GM12878 (cell line): ENCODE measurements around the gene POR. TPM values are rescaled to one million over a fixed set of nuclear protein-coding genes. Genes with fewer than 3 reads are reported as not detected.

Experiments used
- ATAC-seq: fragments of 200-7000 bp; cut with Tn5 transposase; 3 replicates; pipeline ENCODE4 v1.9.1; 2020; ENCODE audit warnings: mild to moderate bottlenecking, moderate library complexity
- BruUV-seq: library from RNA; stranded (reverse); fragments of 400-500 nt; replicated peaks from 2 replicates; lab custom pipeline; 2021; lab: Mats Ljungman, UMichigan
- CTCF ChIA-PET: fragments of 300-600 bp; sonication (Branson Sonifier 250); formaldehyde crosslinking; extraction: SDS; loops from one replicate; lab custom pipeline; 2021; ENCODE audit warnings: inconsistent platforms; lab: Yijun Ruan, JAX
- POLR2A ChIA-PET: fragments of 350-600 bp; formaldehyde crosslinking; extraction: SDS; loops from one replicate; lab custom pipeline; 2021; ENCODE audit warnings: inconsistent platforms; lab: Charles Lee
- RAD21 ChIA-PET: fragments of 300-600 bp; sonication (Branson Sonifier 250); formaldehyde crosslinking; loops from one replicate; lab custom pipeline; 2023; ENCODE audit warnings: antibody characterized with exemption; ENCODE audit not compliant: unreplicated experiment; lab: Charles Lee
- SMC1A ChIA-PET: fragments of 300-600 bp; sonication (Branson Sonifier 250); formaldehyde crosslinking; loops from one replicate; lab custom pipeline; 2023; ENCODE audit not compliant: unreplicated experiment, uncharacterized antibody; lab: Charles Lee
- DNase-seq: peaks from one replicate; pipeline ENCODE4 v3.0.0-alpha.2; 2011; ENCODE audit warnings: low read depth, low spot score
- FAIRE-seq: peaks from 3 replicates; lab custom pipeline; 2011; peaks lifted over from hg19 to GRCh38; lab: Jason Lieb, UNC
- H2AFZ ChIP-seq: 2 replicates; pipeline ENCODE4 v1.6.0; 2011; ENCODE audit warnings: low read depth, low read length, control low read depth; ENCODE audit not compliant: control insufficient read depth
- H3K27ac ChIP-seq: 2 replicates; pipeline ENCODE4 v1.5.1; 2011; ENCODE audit warnings: control low read depth; ENCODE audit not compliant: control insufficient read depth, insufficient read depth
- H3K27me3 ChIP-seq, 2 experiments: replicated peaks in 1 of 2; 2 replicates each; pipeline versions ENCODE4 v1.6.0 to v1.6.1; 2011; ENCODE audit warnings: low read length in 1 of 2; ENCODE audit not compliant: control insufficient read depth in 2 of 2, insufficient read depth in 2 of 2
- H3K36me3 ChIP-seq, 2 experiments: 2 replicates each; pipeline ENCODE4 v1.5.1; 2011; ENCODE audit warnings: low read length in 1 of 2; ENCODE audit not compliant: control insufficient read depth in 2 of 2, insufficient read depth in 2 of 2
- H3K4me1 ChIP-seq: 2 replicates; pipeline ENCODE4 v1.6.1; 2011; ENCODE audit warnings: mild to moderate bottlenecking, low read length, moderate library complexity, mixed read lengths; ENCODE audit not compliant: control insufficient read depth, insufficient read depth
- H3K4me2 ChIP-seq: 2 replicates; pipeline ENCODE4 v1.6.0; 2011; ENCODE audit warnings: control low read depth; ENCODE audit not compliant: control insufficient read depth, insufficient read depth
- H3K4me3 ChIP-seq: fragments of 200-600 bp; sonication (generic); 2 replicates; pipeline ENCODE4 v1.5.1; 2016
- H3K79me2 ChIP-seq: 2 replicates; pipeline ENCODE4 v1.6.0; 2011; ENCODE audit warnings: low read length; ENCODE audit not compliant: control insufficient read depth, insufficient read depth
- H3K9ac ChIP-seq: 2 replicates; pipeline ENCODE4 v1.8.0; 2011; ENCODE audit warnings: low read length, control low read depth, mixed read lengths; ENCODE audit not compliant: control insufficient read depth, insufficient read depth
- H3K9me3 ChIP-seq: replicated peaks from 3 replicates; pipeline ENCODE4 v1.5.1; 2011; ENCODE audit warnings: mild to moderate bottlenecking, low read length; ENCODE audit not compliant: control insufficient read depth, insufficient read depth
- H4K20me1 ChIP-seq: 2 replicates; pipeline ENCODE4 v1.6.0; 2011; ENCODE audit not compliant: control insufficient read depth, insufficient read depth
- ATF7 ChIP-seq: fragments of 450-650 bp; IDR thresholded peaks from 2 replicates; pipeline ENCODE4 v1.6.1; 2016; ENCODE audit warnings: low read depth, mild to moderate bottlenecking
- BHLHE40 ChIP-seq, 2 experiments: fragments of 450-650 bp in 1 of 2; IDR thresholded peaks; 2 replicates each; pipeline ENCODE4 v1.6.1; 2011 to 2017; ENCODE audit warnings: low read depth in 2 of 2, borderline replicate concordance in 1 of 2, improper control_type of control experiment in 1 of 2, low read length in 1 of 2, mild to moderate bottlenecking in 1 of 2
- BMI1 ChIP-seq: fragments of 450-650 bp; IDR thresholded peaks from 2 replicates; pipeline ENCODE4 v1.6.1; 2016; ENCODE audit warnings: mild to moderate bottlenecking, moderate library complexity, borderline replicate concordance
- BRCA1 ChIP-seq: IDR thresholded peaks from 2 replicates; pipeline ENCODE4 v1.6.1; 2011; ENCODE audit warnings: low read depth, low read length, improper control_type of control experiment
- E2F8 ChIP-seq: fragments of 450-650 bp; IDR thresholded peaks from 2 replicates; pipeline ENCODE4 v1.6.1; 2018; ENCODE audit warnings: mild to moderate bottlenecking, low read depth, moderate library complexity; ENCODE audit not compliant: partially characterized antibody
- EZH2 ChIP-seq: IDR thresholded peaks from 2 replicates; pipeline ENCODE4 v1.6.1; 2012; ENCODE audit warnings: low read depth, mild to moderate bottlenecking, control low read depth, inconsistent platforms, low read length, borderline replicate concordance; ENCODE audit not compliant: control insufficient read depth
- HDAC6 ChIP-seq: fragments of 200-600 bp; sonication (generic); IDR thresholded peaks from one replicate; pipeline ENCODE4 v1.8.0; 2017; ENCODE audit warnings: antibody characterized with exemption; ENCODE audit not compliant: unreplicated experiment
- KLF5 ChIP-seq: fragments of 450-650 bp; IDR thresholded peaks from 2 replicates; pipeline ENCODE4 v1.6.1; 2014; ENCODE audit warnings: mild to moderate bottlenecking; ENCODE audit not compliant: partially characterized antibody
- MEF2B ChIP-seq: fragments of 450-650 bp; IDR thresholded peaks from 2 replicates; pipeline ENCODE4 v1.6.1; 2018; ENCODE audit warnings: mild to moderate bottlenecking, moderate library complexity; ENCODE audit not compliant: partially characterized antibody, poor library complexity, severe bottlenecking
- NR2C1 ChIP-seq: fragments of 450-650 bp; IDR thresholded peaks from 2 replicates; pipeline ENCODE4 v1.6.1; 2017; ENCODE audit warnings: antibody characterized with exemption, mild to moderate bottlenecking, moderate library complexity
- NRF1 ChIP-seq: conservative IDR thresholded peaks from 2 replicates; pipeline ENCODE4 v1.6.1; 2011; ENCODE audit warnings: mild to moderate bottlenecking, low read depth, low read length, improper control_type of control experiment
- PML ChIP-seq: IDR thresholded peaks from 2 replicates; pipeline ENCODE4 v1.6.1; 2012; ENCODE audit warnings: low read length, inconsistent platforms
- PRDM15 ChIP-seq: fragments of 450-650 bp; formaldehyde crosslinking; IDR thresholded peaks from 2 replicates; pipeline ENCODE4 v1.4.0; 2020; ENCODE audit warnings: mild to moderate bottlenecking, moderate library complexity
- STAT3 ChIP-seq: IDR thresholded peaks from 2 replicates; pipeline ENCODE4 v1.6.1; 2011; ENCODE audit warnings: low read depth, low read length, improper control_type of control experiment
- SUPT20H ChIP-seq: IDR thresholded peaks from 2 replicates; pipeline ENCODE4 v1.6.1; 2011; ENCODE audit warnings: low read depth, mild to moderate bottlenecking, low read length, moderate library complexity, borderline replicate concordance; ENCODE audit not compliant: control insufficient read depth
- WGBS: methylation state at CpG from one replicate; pipeline ENCODE4 v1.1.6; 2016; ENCODE audit warnings: low lambda C conversion rate; ENCODE audit not compliant: insufficient replicate concordance, insufficient coverage; ENCODE audit errors: missing lambda C conversion rate; 5-methylcytosine and 5-hydroxymethylcytosine counted together
- in situ Hi-C: fragments of 300-500 bp; cut with MboI; formaldehyde crosslinking; loops from 9 replicates; pipeline ENCODE4 v1.14.3; 2018; ENCODE audit warnings: mixed read lengths
- intact Hi-C: fragments of 100-400 bp; cut with micrococcal nuclease; formaldehyde crosslinking; loops from one replicate; pipeline ENCODE4 v1.14.2; 2022; ENCODE audit not compliant: unreplicated experiment
- polyA plus RNA-seq, 11 experiments: library from polyadenylated mRNA; depleted of rRNA in 4 of 11; unstranded in 6 of 11; stranded (reverse) in 5 of 11; fragments of >200 nt; fragmentation: Nextera tagmentation in 4 of 11; fragmentation: Illumina TruSeq in 1 of 11; extraction: Ambion mirVana in 4 of 11; extraction: Trizol in 1 of 11; gene quantifications; 1 replicate in 1 of 11; 2 replicates in 10 of 11; pipeline versions ENCODE4 v1.2.1 to v1.2.3, GENCODE V29; 2011 to 2016; ENCODE audit warnings: inconsistent platforms in 2 of 11, missing spikeins in 2 of 11, low read depth in 1 of 11
- total RNA-seq, 4 experiments: library from RNA; depleted of rRNA in 3 of 4; stranded (reverse); fragments of >200 nt in 3 of 4; fragmentation: Illumina TruSeq in 1 of 4; extraction: Trizol in 1 of 4; gene quantifications; 2 replicates each; pipeline versions ENCODE4 v1.2.1 to v1.2.3, GENCODE V29; 2013 to 2021

POR gene
- total and polyA plus RNA-seq, 10 of the 15 experiments (the other 5 are each of a cell fraction or from before 2014, with no cell fraction given) = 2.2 to 75.8 (median 35.9) TPM

GRCh38 chr7:75988568-75989499, 73.9 kb downstream of the POR start:
- ChIA-PET SMC1A (interaction anchor here (1.1 kb wide), 1 partner anchor 60 kb away, joined by 3 read pairs; no protein-coding TSS in a partner anchor), POLR2A (no interaction called here), RAD21 (interaction anchor here (1.0 kb wide), 1 partner anchor 20 kb away, joined by 3 read pairs; no protein-coding TSS in a partner anchor), CTCF (interaction anchor here (0.7 to 1.0 kb wide), 2 partner anchors 122 to 125 kb away, joined by 3 read pairs; no protein-coding TSS in a partner anchor)
- Histone ChIP-seq H3K36me3 (peaks cover 3 to 9% of the 10 kb centered on the region in 2 experiments; a peak in 3 of 4 replicates), H3K9me3 (no peaks in the 10 kb centered on the region), H4K20me1 (no peaks in the 10 kb centered on the region), H3K4me2 (no peak overlapping the region), H3K4me3 (no peak overlapping the region), H3K27ac (no peak overlapping the region), H3K4me1 (peaks cover 3% of the 10 kb centered on the region), H2AFZ (no peak overlapping the region), H3K79me2 (no peaks in the 10 kb centered on the region), H3K27me3 (no peaks in the 10 kb centered on the region), H3K9ac (no peak overlapping the region)
- no peak for FAIRE-seq
- BruUV-seq = no TSS peak
- intact Hi-C loops (no loop called here), in situ Hi-C loops (no loop called here)
- ATAC-seq = no peak
- DNase-seq = no peak
- 89% methylated on average over 9 of the region's 31 CpGs for WGBS
- TF ChIP-seq E2F8 = no peak
- no peak for TF ChIP-seq PML
- no peak for TF ChIP-seq EZH2
- TF ChIP-seq NRF1 = no peak
- no peak for TF ChIP-seq MEF2B
- TF ChIP-seq STAT3 = no peak
- TF ChIP-seq NR2C1 = no peak
- TF ChIP-seq BMI1 = no peak
- no peak for TF ChIP-seq ATF7
- no peak for TF ChIP-seq PRDM15
- TF ChIP-seq BRCA1 = no peak
- no peak for TF ChIP-seq BHLHE40 (IDR thresholded peaks at IDR 0.05; ENCODE audit: borderline replicate concordance in 1 of 2, low read depth in 2 of 2, low read length in 1 of 2)
- TF ChIP-seq SUPT20H = no peak
- no peak for TF ChIP-seq KLF5
- no peak for TF ChIP-seq HDAC6
